ENCODE results near the gene PDE12. TPM values are rescaled to one million over a fixed set of nuclear protein-coding genes. Genes with fewer than 3 reads are reported as not detected.

Gene PDE12
- total RNA-seq, 1 experiment from 2014 or later = 25.3 TPM

- Histone ChIP-seq H3K4me2 (ENCODE audit: low read length) (peak overlapping the region; percentile 88), H3K36me3 (ENCODE audit: low read depth, low read length) (peaks cover 5% of the 10 kb centered on the region; the same call in 1 of the 2 replicates), H3K4me3 (ENCODE audit: low read length) (peak overlapping the region; percentile 99), H3K27ac (ENCODE audit: low read length) (peak overlapping the region; percentile 90), H3K79me2 (ENCODE audit: low read length) (peaks cover 67% of the 10 kb centered on the region), H3K9me2 (replicated peaks; ENCODE audit: low read length) (no peaks in the 10 kb centered on the region), H3K9ac (ENCODE audit: low read length) (peak overlapping the region; percentile 98), H2AFZ (ENCODE audit: low read length) (no peak overlapping the region), H3K27me3 (ENCODE audit: low read length) (no peaks in the 10 kb centered on the region), H3K9me3 (ENCODE audit: low read length) (no peaks in the 10 kb centered on the region), H4K20me1 (ENCODE audit: low read length) (peaks cover 52% of the 10 kb centered on the region), H3K4me1 (ENCODE audit: insufficient read depth, low read length) (peaks cover 28% of the 10 kb centered on the region), H3F3A (ENCODE audit: low read length, unreplicated experiment) (no peaks in the 10 kb centered on the region)
- ChIA-PET CTCF (no interaction called here), POLR2A (ENCODE audit: unreplicated experiment) (interaction anchor here (0.5 to 0.6 kb wide), 2 partner anchors 369 to 582 kb away, joined by 4 to 5 read pairs; no protein-coding TSS in a partner anchor)
- DNase-seq (peak; percentile 88), ATAC-seq (peak; percentile 44)
- intact Hi-C loops (cut with micrococcal nuclease) = loop anchor here (1.0 to 10.0 kb wide), 5 partner anchors 14 to 422 kb away; partner anchors contain the start of genes DENND6A and PDE12
- TF ChIP-seq CTCF (conservative IDR thresholded peaks at IDR 0.05; ENCODE audit: low read depth, low read length) (no peak), EZH2 (IDR thresholded peaks at IDR 0.05; ENCODE audit: low read length, unreplicated experiment) (no peak), EZH2phosphoT487 (IDR thresholded peaks at IDR 0.05; ENCODE audit: borderline replicate concordance, low read length) (no peak)
- BruUV-seq (replicated peaks) = TSS peak; percentile 55
Observed at GRCh38 chr3:57596495-57597126, 40.5 kb downstream of the PDE12 start.

GRCh38 chr3:57597127-57597923 is 41.3 kb downstream of the PDE12 start, which contains the start of gene ARF4:
ARF4 (minus strand) TSS chr3:57597344; CDS start chr3:57597140, 204 bp downstream.
- H2AFZ ChIP-seq (ENCODE audit: low read length) = peak within 1 kb of the TSS; percentile 96
- intact Hi-C loops (cut with micrococcal nuclease) = loop anchor here (1.0 to 10.0 kb wide), 5 partner anchors 15 to 423 kb away; partner anchors contain the start of genes DENND6A and PDE12

More at GRCh38 chr3:57597127-57597923, 41.3 kb downstream of the PDE12 start, which contains the start of gene ARF4:
- peak within 1 kb of the TSS; percentile 93 for H3K27ac ChIP-seq (ENCODE audit: low read length)
- peak; percentile 99 for DNase-seq
- ChIA-PET CTCF (interaction anchor here (0.5 to 0.6 kb wide), 2 partner anchors 292 to 710 kb away, joined by 3 to 5 read pairs; no protein-coding TSS in a partner anchor), POLR2A (ENCODE audit: unreplicated experiment) (interaction anchor here (0.5 to 0.8 kb wide), 6 partner anchors 118 to 583 kb away, joined by 3 to 6 read pairs (median 4); partner anchors contain the start of gene SLMAP)
- peaks cover 44% of the 10 kb centered on the region for H4K20me1 ChIP-seq (ENCODE audit: low read length)
- ATAC-seq = peak; percentile 87
- peak within 1 kb of the TSS; percentile 98 for H3K9ac ChIP-seq (ENCODE audit: low read length)
- no peaks in the 10 kb centered on the region for H3K9me3 ChIP-seq (ENCODE audit: low read length)
- TF ChIP-seq CTCF (conservative IDR thresholded peaks at IDR 0.05; ENCODE audit: low read depth, low read length) = 0 out of 2 replicates have a peak, but pooled peaks have one; percentile 24
- TF ChIP-seq EZH2phosphoT487 (IDR thresholded peaks at IDR 0.05; ENCODE audit: borderline replicate concordance, low read length) = no peak
- H3F3A ChIP-seq (ENCODE audit: low read length, unreplicated experiment) = no peaks in the 10 kb centered on the region
- H3K27me3 ChIP-seq (ENCODE audit: low read length) = no peaks in the 10 kb centered on the region
- H3K79me2 ChIP-seq (ENCODE audit: low read length) = peaks cover 60% of the 10 kb centered on the region
- H3K4me1 ChIP-seq (ENCODE audit: insufficient read depth, low read length) = peaks cover 28% of the 10 kb centered on the region
- BruUV-seq (replicated peaks) = no TSS peak
- H3K4me2 ChIP-seq (ENCODE audit: low read length) = peak within 1 kb of the TSS; percentile 97
- no peaks in the 10 kb centered on the region for H3K9me2 ChIP-seq (replicated peaks; ENCODE audit: low read length)
- H3K4me3 ChIP-seq (ENCODE audit: low read length) = peak within 1 kb of the TSS; percentile 99
- H3K36me3 ChIP-seq (ENCODE audit: low read depth, low read length) = peaks cover 5% of the 10 kb centered on the region; the same call in 1 of the 2 replicates

Data from PC-3 (cell line).